Astrocyte of the cerebellum (primary cell): ENCODE data around the gene RHBDL3.
"Not testable (repeated sequence)": the region's sequence is repeated elsewhere in the genome, so short reads cannot be mapped to it uniquely, and the experiment has no call there.

ENCODE experiments used
- DNase-seq: peaks from one replicate; pipeline ENCODE4 v3.0.0-alpha.2; 2011; ENCODE audit warnings: low read depth
- H3K4me3 ChIP-seq: 2 replicates; pipeline ENCODE4 v1.5.1; 2011; ENCODE audit warnings: mild to moderate bottlenecking, low read depth, low read length, moderate library complexity
- CTCF ChIP-seq: IDR thresholded peaks from 2 replicates; pipeline ENCODE4 v1.5.1; 2012; ENCODE audit warnings: low read length, low read depth, moderate library complexity, mild to moderate bottlenecking; ENCODE audit errors: missing control alignments
- in situ Hi-C: cut with HindIII; loops from 2 replicates; pipeline ENCODE4 v1.10.0; 2017; ENCODE audit warnings: low sequenced_read_pairs

RHBDL3 gene

GRCh38 chr17:32349854-32350665 lies 84.4 kb downstream of the RHBDL3 start, which contains the start of gene ZNF207:
Gene ZNF207 (plus strand): TSS chr17:32350157. CDS start chr17:32350286, 129 bp downstream.
- no peak for TF ChIP-seq CTCF
- DNase-seq, result peak; percentile 92
- in situ Hi-C loops, result no loop called here
- peak within 1 kb of the TSS; percentile 92 for H3K4me3 ChIP-seq

GRCh38 chr17:32350666-32351418 lies 85.2 kb downstream of the RHBDL3 start:
- in situ Hi-C loops, result no loop called here

GRCh38 chr17:32352734-32353133 lies 87.1 kb downstream of the RHBDL3 start:
- in situ Hi-C loops, DNase-seq: not testable (repeated sequence)
- H3K4me3 ChIP-seq, result peak overlapping the region; percentile 92

More at GRCh38 chr17:32350666-32351418, 85.2 kb downstream of the RHBDL3 start:
- peak overlapping the region; percentile 92 for H3K4me3 ChIP-seq
- no peak for TF ChIP-seq CTCF
- no peak for DNase-seq

GRCh38 chr17:32355649-32356377 lies 90.2 kb downstream of the RHBDL3 start:
- no peak for TF ChIP-seq CTCF
- no peak for DNase-seq
- in situ Hi-C loops, result no loop called here
- no peak overlapping the region for H3K4me3 ChIP-seq

GRCh38 chr17:32356378-32356743 lies 90.7 kb downstream of the RHBDL3 start:
- in situ Hi-C loops, result no loop called here
- no peak for DNase-seq
- TF ChIP-seq CTCF, result no peak
- H3K4me3 ChIP-seq, result no peak overlapping the region

GRCh38 chr17:32356750-32357149 lies 91.1 kb downstream of the RHBDL3 start:
- in situ Hi-C loops, result no loop called here
- no peak for DNase-seq
- H3K4me3 ChIP-seq, result no peak overlapping the region
- TF ChIP-seq CTCF, result no peak
